Activated T-cell treated with anti-CD3 and anti-CD28 coated beads, Interleukin-2, amount 50 U/mL, for 48 hours (primary cell): ENCODE data around the gene F7.
"Not testable (repeated sequence)": the region's sequence is repeated elsewhere in the genome, so short reads cannot be mapped to it uniquely, and the experiment has no call there.

Source experiments
- DNase-seq, 2 experiments: peaks; one replicate each; pipeline ENCODE4 v3.0.0-alpha.2; 2020

F7 gene

DNA sequence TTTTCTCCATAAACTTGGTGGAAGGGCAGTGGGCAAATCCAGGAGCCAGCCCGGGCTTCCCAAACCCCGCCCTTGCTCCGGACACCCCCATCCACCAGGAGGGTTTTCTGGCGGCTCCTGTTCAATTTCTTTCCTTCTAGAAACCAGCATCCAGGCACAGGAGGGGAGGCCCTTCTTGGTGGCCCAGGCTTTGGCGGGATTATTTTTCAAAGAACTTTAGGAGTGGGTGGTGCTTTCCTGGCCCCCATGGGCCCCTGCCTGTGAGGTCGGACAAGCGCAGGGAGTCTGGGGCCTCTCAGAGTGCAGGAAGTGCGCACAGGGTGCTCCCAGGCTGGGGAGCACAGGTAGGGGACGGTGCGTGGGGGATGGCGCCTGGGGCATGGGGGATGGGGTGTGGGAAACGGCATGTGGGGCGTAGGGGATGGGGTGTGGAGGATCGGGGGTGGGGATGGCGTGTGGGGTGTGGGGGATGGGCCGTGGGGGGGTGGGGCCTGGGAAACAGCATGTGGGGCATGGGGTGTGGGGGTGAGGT lies 396 bp downstream of the F7 start:
- no peak for DNase-seq

DNA sequence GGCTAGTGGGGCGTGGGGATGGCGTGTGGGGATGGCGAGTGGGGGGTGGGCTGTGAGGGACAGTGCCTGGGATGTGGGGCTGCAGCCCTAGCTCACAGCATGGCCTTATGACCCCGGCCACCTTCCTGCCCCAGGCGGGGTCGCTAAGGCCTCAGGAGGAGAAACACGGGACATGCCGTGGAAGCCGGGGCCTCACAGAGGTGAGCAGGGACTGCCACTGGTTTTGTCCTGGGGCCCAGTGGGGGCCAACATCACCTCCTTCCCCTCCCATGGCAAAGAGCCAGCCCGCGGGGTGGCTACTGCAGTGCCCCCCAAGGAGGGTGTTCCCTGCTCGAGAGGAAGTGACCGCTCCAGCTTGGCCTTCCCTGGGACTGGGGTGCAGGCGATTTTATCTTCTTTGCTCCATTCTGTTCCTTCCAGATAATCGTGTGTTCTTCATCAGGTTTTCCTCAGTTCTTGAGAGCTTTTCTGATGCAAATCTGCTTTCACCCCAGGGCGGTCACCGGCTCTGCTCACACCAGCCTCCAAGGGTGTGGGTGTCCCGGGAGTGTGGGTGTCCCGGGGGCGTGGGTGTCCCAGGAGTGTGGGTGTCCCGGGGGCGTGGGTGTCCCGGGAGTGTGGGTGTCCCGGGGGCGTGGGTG lies 1.2 kb downstream of the F7 start:
- no peak for DNase-seq

DNA sequence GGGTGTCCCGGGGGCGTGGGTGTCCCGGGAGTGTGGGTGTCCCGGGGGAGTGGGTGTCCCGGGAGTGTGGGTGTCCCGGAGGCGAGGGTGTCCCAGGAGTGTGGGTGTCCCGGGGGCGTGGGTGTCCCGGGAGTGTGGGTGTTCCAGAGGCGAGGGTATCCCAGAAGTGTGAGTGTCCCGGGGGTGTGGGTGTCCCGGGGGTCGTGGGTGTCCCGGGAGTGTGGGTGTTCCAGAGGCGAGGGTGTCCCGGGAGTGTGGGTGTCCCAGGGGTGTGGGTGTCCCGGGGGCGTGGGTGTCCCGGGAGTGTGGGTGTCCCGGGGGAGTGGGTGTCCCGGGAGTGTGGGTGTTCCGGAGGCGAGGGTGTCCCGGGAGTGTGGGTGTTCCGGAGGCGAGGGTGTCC lies 2.9 kb downstream of the F7 start:
- not testable (repeated sequence) for DNase-seq

DNA sequence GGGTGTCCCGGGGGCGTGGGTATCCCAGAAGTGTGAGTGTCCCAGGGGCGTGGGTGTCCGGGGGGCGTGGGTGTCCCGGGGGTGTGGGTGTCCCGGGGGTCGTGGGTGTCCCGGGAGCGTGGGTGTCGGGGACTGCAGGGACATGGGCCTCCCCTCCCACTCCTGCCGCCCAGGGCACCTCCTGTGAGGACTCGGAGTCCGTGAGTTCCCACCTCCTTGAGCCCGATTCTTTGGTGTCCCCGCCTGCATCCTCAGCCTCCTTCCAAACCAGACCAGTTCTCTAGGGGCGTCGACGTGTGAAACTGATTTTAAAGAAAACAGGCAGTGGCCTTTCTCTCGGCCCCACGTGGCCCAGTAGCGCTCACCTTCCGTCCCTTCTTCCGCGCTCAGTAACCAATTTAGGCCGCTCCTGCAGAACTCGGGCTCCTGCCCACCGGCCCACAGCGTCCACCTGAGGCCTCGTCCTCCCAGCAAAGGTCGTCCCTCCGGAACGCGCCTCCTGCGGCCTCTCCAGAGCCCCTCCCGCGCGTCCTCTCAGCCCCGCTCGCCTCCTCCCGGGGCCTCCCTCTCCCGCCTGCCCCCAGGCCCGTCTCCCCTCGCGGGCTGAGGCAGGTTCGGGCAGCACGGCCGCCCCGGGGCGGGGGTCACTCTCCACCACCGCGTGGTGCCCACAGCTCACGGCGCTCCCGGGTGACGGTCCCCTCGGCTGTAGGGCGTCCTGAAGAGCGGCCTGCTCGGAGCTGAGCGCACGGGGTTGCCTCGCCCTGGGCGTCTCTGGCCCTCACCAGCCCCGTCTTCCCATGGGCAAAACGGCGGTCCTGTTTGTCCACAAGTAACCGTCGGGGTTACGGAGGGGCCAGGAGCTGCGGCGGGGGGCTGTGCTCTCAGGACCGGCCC lies 3.8 kb downstream of the F7 start:
- peak in 1 of 2 experiments; percentile 39 for DNase-seq

DNA sequence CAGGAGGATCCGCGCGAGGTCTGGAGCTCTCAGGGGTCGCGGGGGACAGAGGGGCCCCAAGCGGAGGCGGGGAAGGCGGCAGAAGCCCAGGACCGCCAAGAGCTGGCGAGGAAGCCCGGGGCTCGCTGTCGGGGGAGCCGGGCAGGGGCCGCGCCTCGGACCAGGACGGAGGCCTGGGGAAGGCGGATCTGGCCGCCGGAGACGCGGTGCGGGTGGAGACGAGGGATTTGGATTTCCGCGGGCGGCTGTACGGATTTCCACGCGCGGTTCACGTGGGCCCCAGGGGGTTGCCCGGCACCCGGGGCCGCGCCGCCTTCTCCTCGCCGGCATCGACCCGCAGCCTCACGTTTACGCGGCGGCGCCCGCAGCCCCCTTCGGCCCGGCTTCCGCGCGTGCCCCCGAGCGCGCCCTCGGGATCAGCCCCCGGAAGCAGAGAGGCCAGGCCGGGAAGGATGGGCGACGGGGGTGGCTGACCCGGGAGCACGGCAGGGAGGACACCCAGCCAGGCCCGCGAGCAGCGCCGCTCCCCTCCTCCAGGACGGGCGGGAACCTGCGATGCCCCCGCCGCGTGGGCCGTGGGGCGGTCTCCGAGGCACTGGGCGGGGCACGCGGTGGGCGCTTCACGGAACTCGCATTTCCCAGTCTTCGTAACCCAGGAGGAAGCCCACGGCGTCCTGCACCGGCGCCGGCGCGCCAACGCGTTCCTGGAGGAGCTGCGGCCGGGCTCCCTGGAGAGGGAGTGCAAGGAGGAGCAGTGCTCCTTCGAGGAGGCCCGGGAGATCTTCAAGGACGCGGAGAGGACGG lies 4.7 kb downstream of the F7 start:
- DNase-seq = peak; percentile 42 to 54

DNA sequence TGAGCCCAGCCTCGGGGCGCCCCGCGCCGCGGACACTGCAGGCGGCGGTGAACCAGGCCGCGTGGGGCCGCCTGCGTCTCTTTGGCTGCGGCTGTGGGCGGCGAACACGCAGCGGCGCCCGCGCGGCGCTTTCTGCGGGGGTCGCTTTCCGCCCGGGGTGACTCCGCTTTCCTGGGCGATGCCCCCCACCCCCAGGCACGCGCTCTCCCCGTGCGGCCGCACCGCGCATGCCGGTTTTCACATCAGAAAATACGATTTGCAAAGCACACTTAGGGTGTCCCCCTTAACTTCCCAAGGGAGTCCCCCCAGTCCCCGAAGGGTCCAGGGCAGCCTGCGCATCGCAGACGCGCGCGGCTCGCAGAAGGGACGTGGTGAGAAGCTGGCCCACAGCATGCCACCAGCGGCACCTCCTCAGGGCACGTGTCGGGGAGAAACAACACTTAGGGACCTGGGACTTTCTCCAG lies 5.3 kb downstream of the F7 start:
- DNase-seq = peak in 1 of 2 experiments; percentile 34

DNA sequence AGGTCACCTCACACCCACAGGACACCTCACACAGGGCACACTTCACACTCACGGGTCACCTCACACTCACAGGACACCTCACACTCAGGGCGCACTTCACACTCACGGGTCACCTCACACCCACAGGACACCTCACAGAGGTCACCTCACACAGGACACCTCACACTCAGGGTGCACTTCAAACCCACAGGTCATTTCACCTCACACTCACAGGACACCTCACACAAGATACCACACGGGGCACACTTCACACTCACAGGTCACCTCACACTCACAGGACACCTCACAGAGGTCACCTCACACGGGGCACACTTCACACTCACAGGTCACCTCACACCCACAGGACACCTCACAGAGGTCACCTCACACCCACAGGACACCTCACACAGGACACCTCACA lies 6.2 kb downstream of the F7 start:
- not testable (repeated sequence) for DNase-seq

DNA sequence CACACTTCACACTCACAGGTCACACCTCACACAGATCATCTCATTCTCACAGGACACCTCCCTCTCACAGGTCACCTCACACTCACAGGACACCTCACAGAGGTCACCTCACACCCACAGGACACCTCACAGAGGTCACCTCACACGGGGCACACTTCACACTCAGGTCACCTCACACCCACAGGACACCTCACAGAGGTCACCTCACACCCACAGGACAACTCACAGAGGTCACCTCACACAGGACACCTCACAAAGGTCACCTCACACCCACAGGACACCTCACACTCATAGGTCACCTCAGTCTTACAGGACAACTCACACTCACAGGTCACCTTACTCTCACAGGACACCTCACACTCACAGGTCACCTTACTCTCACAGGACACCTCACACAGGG lies 6.9 kb downstream of the F7 start:
- DNase-seq = not testable (repeated sequence)

DNA sequence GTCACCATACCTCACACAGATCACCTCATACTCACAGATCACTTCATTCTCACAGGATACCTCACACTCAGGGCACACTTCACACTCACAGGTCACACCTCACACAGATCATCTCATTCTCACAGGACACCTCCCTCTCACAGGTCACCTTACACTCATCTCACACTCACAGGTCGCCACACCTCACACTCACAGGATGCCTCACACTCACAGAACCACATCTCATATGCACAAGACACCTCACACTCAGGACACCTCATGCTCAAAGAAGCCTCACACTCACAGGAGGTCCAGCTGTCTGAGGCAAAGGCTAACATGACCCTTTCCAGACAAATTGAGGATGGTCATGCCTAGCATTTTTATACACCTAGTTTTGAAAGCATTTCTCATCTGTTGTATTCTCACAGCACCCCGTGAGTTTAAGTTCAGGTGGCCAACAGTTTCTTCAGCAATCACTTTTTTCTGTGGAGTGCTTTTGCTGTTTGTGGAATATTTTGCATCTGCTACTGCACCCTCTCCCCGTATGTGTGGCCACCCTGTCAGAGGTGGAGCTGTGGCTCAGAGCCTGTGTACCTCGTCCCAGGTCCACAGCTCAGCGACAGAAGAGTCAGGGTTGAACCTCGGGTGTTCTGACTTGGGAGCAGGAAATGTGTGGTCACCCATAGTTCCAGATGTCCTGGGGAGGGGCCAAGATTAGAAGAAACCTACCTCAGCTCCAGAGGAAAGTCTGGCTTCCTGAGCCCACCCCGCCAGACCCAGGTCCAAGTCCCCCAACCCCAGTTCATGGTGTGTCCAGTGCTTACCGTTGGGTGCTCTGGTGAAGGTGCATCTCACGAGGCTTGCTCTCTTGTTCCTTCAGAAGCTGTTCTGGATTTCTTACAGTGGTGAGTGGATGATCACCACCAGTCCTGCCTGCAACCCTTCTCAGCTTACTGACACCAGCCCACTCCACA lies 7.6 kb downstream of the F7 start:
- DNase-seq = no peak

DNA sequence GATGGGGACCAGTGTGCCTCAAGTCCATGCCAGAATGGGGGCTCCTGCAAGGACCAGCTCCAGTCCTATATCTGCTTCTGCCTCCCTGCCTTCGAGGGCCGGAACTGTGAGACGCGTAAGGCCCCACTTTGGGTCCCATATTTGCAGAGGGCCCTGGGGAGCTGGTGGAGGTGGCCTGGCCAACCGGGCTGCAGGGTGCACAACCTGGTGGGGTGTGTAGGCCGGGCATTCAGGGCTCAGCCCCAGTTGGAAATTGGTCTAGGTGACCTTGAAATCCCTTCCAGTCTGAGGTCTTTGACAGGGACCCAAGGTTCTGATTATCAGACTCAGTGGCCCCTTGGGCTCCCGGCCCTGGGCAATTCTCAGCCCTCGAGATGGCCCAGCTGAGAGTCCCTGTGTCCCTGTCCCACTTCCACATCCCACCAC lies 8.3 kb downstream of the F7 start:
- no peak for DNase-seq

DNA sequence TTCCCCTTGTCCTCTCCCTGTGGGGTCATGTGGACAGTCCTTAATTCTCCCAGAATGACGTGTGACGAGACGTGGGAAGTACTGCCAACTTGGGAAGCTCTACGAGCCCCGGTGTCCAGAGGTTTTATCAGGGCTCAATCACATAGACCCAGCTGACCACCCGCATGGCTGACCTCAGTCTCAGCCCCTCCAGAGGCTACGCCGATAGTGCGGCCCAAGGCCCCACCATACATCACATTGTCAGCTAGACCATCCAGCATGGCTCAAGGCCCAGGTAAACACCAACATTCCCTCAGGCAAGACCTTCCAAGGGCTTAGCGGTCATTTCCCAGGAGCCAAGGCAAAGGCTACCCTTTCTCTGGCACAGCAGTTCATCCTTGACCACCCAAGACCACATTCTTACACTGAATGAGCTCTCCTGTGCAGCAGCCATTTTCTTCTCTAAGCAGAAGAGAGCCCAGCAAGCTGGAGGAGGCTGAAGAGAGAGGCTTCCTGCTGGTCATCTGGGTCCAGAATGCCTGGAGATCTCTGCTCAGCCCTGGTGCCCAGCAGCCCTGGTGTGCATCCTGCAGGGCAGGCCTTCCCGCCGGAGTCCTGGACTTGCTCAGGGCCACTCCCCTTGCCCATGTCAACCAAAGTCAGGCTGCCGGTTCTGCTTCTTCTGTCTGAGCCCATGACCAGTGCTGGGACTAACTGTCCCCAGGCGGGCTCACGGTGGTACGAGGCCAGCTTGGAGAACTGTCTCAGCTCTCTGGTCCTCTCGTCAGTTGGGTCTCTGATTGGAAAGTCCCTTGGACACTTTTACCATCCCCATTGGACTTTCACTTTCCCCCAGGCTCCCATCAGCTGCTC lies 9.1 kb downstream of the F7 start:
- DNase-seq = no peak

DNA sequence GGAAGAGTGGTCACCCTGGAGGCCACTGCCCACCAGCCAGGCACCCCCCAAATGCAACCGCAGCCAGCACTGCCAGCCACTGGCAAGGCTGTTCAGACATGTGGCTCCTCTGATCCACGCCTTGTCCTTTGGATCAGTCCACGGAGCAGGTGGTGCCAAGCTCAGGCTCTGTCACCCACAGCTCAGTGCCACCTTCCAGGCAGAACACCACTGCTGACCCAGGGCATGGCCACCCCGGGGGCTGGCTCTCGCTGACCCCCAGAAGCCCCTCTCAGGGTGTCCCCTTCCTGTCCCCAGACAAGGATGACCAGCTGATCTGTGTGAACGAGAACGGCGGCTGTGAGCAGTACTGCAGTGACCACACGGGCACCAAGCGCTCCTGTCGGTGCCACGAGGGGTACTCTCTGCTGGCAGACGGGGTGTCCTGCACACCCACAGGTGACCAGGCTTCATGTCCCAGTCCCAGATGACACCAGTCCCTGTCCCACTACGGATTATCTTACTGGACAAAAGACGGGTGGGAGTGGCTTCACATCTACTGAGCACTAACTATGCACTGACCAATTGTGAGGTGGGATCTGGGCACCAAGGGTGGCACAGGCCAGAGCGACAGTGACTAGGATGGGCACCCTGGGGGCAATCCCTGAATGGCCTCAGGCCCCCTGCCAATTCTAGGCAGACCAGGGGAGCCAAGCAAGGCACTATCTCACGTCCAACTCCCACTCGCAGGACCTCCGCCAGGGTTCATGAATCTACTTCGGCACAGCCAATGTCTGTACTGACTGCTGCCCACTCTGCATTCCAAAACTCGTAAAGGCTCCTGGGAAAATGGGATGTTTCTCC lies 10.0 kb downstream of the F7 start:
- DNase-seq = no peak

DNA sequence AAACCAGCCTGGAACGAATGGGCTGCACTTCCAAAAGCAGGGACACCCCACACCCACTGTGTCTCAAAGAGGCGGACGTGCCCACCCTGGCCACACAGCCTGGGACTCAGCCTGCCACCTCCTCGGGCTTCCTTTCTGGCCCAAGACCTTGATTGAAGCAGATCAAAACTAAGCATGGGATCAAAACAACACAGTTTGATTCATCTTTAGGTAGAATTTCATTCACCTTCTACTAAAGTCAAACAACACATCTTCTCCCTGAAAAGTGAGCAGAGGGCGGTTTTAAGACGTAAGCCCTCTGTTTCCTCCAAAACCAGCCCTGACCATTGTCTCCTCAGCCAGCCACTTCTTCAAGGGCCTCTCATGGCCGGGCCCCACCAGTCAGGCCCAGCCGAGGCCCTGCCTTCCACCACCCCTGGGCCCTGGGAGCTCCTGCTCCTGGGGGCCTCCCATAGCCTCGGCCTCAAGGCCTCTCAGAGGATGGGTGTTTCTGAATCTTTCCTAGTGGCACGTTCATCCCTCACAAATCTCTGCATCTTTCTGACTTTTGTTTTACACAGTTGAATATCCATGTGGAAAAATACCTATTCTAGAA lies 10.7 kb downstream of the F7 start:
- DNase-seq = no peak

DNA sequence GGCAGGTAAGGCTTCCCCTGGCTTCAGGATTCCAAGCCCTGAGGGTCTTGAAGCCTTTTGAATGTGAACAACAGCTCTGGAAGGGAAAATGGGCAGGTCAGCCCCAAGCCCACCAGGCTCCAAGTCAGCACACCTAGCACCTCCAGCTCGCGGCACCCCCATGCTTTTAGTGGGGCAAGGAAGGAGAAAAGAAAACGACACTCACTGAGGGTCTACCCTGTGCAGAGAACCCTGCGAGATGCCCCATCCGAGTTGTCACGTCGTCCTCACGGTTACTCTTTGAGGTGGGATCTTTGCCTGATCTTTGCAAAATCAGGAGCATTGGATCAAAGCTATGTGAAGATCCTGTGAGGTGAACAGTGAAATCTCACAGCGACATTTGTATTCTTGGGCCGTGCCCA lies 11.3 kb downstream of the F7 start:
- DNase-seq = no peak

DNA sequence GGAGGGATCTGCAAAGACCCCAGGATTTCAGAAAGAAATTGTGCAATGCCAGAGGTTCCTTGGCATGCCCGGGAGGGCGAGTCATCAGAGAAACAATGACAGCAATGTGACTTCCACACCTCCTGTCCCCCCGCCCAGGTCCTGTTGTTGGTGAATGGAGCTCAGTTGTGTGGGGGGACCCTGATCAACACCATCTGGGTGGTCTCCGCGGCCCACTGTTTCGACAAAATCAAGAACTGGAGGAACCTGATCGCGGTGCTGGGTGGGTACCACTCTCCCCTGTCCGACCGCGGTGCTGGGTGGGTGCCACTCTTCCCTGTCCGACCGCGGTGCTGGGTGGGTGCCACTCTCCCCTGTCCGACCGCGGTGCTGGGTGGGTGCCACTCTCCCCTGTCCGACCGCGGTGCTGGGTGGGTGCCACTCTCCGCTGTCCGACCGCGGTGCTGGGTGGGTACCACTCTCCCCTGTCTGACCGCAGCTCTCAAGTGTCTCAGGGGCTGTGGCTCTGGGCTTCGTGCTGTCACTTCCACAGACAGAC lies 11.8 kb downstream of the F7 start:
- no peak for DNase-seq

DNA sequence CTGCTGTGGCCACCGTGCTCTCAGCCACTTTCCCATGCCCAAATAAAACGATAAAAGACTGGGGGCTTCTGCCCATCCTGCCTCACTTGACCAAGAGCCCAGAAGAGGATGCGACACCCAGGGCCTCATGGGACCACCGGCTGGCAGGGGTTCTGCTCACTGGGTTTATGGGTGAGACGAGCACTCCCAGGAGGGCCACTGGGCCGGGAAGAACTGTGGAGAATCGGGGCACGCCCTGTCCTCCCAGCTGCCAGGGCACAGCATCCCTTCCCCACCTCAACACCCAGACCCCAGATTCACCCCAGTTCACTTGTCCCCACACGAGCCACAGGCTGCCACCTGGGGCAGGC lies 12.3 kb downstream of the F7 start:
- DNase-seq = no peak

DNA sequence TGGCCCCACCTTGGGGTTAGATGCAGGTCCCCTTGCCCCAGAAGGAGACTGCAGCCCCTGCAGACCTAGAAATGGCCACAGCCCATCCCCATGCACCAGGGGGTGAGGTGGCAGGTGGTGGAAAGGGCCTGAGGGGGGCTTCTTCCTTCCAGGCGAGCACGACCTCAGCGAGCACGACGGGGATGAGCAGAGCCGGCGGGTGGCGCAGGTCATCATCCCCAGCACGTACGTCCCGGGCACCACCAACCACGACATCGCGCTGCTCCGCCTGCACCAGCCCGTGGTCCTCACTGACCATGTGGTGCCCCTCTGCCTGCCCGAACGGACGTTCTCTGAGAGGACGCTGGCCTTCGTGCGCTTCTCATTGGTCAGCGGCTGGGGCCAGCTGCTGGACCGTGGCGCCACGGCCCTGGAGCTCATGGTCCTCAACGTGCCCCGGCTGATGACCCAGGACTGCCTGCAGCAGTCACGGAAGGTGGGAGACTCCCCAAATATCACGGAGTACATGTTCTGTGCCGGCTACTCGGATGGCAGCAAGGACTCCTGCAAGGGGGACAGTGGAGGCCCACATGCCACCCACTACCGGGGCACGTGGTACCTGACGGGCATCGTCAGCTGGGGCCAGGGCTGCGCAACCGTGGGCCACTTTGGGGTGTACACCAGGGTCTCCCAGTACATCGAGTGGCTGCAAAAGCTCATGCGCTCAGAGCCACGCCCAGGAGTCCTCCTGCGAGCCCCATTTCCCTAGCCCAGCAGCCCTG lies 12.8 kb downstream of the F7 start:
- DNase-seq = no peak

DNA sequence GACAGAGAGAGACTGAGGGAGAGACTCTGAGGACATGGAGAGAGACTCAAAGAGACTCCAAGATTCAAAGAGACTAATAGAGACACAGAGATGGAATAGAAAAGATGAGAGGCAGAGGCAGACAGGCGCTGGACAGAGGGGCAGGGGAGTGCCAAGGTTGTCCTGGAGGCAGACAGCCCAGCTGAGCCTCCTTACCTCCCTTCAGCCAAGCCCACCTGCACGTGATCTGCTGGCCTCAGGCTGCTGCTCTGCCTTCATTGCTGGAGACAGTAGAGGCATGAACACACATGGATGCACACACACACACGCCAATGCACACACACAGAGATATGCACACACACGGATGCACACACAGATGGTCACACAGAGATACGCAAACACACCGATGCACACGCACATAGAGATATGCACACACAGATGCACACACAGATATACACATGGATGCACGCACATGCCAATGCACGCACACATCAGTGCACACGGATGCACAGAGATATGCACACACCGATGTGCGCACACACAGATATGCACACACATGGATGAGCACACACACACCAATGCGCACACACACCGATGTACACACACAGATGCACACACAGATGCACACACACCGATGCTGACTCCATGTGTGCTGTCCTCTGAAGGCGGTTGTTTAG lies 13.7 kb downstream of the F7 start:
- DNase-seq = no peak
